NB4 (cell line): ENCODE data around the gene MTIF3.

Experiments
- DNase-seq: peaks from one replicate; pipeline ENCODE4 v3.0.0; 2010; ENCODE audit warnings: low read depth
- H3K4me3 ChIP-seq: one replicate; pipeline ENCODE4 v1.5.1; 2011; ENCODE audit warnings: mild to moderate bottlenecking, low read depth, low read length, moderate library complexity
- MYC ChIP-seq: IDR thresholded peaks from 2 replicates; pipeline ENCODE4 v1.6.1; 2011; ENCODE audit warnings: low read depth, low read length
- POLR2A ChIP-seq: IDR thresholded peaks from 2 replicates; pipeline ENCODE4 v1.6.1; 2011; ENCODE audit warnings: mild to moderate bottlenecking; ENCODE audit not compliant: insufficient read length; ENCODE audit errors: extremely low read depth
- TF ChIP-seq, protein P1 (sequence below): IDR thresholded peaks from one replicate; pipeline ENCODE4 v1.5.1; 2012; ENCODE audit warnings: low read depth, low read length
- TF ChIP-seq, protein P2 (sequence below): IDR thresholded peaks from 2 replicates; pipeline ENCODE4 v1.6.1; 2011; ENCODE audit warnings: low read depth, low read length

Gene MTIF3

GRCh38 chr13:27415116-27415515 lies 35.2 kb downstream of the MTIF3 start:
- no peak for DNase-seq
- TF ChIP-seq MYC (no peak), POLR2A (no peak)
- TF ChIP-seq, protein P1, sequence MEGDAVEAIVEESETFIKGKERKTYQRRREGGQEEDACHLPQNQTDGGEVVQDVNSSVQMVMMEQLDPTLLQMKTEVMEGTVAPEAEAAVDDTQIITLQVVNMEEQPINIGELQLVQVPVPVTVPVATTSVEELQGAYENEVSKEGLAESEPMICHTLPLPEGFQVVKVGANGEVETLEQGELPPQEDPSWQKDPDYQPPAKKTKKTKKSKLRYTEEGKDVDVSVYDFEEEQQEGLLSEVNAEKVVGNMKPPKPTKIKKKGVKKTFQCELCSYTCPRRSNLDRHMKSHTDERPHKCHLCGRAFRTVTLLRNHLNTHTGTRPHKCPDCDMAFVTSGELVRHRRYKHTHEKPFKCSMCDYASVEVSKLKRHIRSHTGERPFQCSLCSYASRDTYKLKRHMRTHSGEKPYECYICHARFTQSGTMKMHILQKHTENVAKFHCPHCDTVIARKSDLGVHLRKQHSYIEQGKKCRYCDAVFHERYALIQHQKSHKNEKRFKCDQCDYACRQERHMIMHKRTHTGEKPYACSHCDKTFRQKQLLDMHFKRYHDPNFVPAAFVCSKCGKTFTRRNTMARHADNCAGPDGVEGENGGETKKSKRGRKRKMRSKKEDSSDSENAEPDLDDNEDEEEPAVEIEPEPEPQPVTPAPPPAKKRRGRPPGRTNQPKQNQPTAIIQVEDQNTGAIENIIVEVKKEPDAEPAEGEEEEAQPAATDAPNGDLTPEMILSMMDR: no peak
- TF ChIP-seq, protein P2, sequence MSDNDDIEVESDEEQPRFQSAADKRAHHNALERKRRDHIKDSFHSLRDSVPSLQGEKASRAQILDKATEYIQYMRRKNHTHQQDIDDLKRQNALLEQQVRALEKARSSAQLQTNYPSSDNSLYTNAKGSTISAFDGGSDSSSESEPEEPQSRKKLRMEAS: no peak
- no peak overlapping the region for H3K4me3 ChIP-seq

GRCh38 chr13:27411341-27411740 lies 39.0 kb downstream of the MTIF3 start:
- no peak for DNase-seq
- H3K4me3 ChIP-seq: no peak overlapping the region
- TF ChIP-seq POLR2A: no peak
- TF ChIP-seq, protein P2: no peak
- TF ChIP-seq, protein P1: no peak
- TF ChIP-seq MYC: no peak

DNA sequence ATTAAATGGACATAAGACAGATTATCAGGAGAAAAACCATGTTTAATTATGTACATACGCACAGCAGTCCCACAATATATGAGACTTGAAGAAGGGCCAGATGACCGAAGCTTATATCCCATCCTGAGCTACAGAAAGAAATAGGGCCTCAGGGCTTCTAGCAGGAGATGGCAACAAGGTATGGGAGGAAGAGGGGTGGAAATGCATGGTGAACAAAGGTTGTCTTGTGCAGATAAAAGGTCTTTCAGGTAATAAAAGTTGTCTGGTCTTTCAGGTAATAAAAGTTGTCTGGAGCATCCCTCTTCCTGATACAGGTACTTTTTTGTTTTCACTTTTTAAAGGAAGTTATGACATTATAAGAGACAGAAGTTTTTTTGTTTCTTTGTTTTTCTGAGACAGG lies 41.4 kb downstream of the MTIF3 start:
- no peak overlapping the region for H3K4me3 ChIP-seq
- TF ChIP-seq MYC: no peak
- TF ChIP-seq, protein P2: no peak
- TF ChIP-seq POLR2A: no peak
- TF ChIP-seq, protein P1: no peak
- DNase-seq: no peak

DNA sequence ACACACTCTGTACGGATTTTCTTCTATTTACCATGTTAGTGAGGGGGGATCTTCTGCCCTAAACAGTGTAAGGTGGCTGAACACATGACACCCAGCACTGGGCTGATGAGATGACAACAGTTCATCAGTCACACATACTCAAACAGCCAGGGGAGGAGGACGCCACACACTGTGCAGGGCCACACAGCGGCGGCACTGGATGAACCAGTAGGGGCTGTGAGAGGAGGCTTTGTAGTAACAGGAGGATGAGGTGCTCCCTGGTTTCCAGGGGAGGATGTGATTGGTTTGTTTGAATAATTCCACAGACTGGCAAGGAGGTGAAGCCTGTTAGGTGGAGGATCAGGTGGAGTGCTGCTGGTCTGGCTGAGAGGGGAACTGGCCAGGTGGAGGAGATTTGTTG lies 42.3 kb downstream of the MTIF3 start:
- H3K4me3 ChIP-seq: no peak overlapping the region
- TF ChIP-seq POLR2A (no peak), MYC (no peak)
- TF ChIP-seq, protein P1: no peak
- TF ChIP-seq, protein P2: no peak
- DNase-seq: no peak

GRCh38 chr13:27406178-27406939 lies 44.0 kb downstream of the MTIF3 start:
- TF ChIP-seq, protein P1: peak; percentile 66
- TF ChIP-seq, protein P2: peak; percentile 89
- TF ChIP-seq POLR2A (no peak), MYC (peak; percentile 89)
- no peak overlapping the region for H3K4me3 ChIP-seq
- DNase-seq: peak; percentile 70
